ENCODE results near the gene PRKCZ. TPM values are rescaled to one million over a fixed set of nuclear protein-coding genes. Genes with fewer than 3 reads are reported as not detected.

The PRKCZ gene
- total and polyA plus RNA-seq, 4 experiments from 2014 or later: 13.5 to 40.7 (median 23.0) TPM

DNA sequence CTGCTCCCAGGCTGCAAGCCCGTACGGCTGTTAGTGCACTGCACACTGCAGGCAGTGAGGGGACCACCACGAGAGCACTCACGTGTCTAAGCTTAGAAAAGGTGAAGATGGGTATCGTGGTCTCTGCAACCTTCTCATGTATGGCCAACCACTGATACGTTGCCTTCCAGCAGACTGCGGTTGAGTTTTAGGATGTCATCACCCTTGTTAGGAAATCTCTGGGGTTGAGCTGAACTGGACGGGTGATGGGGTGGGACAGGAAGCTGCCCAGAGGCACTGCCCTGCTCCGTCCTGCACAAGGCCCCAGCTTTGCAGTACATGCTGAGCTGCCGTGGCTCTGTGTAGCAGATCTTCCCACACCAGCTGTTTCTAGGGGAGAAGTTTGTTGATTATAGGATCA lies 101.0 kb downstream of the PRKCZ start:
- no peak for DNase-seq
- Mint-ChIP-seq H3K27ac (peak overlapping the region in 2 of 7 donors; percentile 30 to 73), H3K36me3 (peaks cover 22 to 23% of the 10 kb centered on the region in 2 donors), H3K27me3 (no peaks in the 10 kb centered on the region), H3K4me1 (peaks cover 8 to 23% (median 17%) of the 10 kb centered on the region in 4 donors), H3K9me3 (peaks cover 0 to 3% (median 0%) of the 10 kb centered on the region in 8 donors), H3K4me3 (peak overlapping the region in 2 of 8 donors; percentile 23 to 46)
- no peaks in the 10 kb centered on the region for H3K36me3 ChIP-seq (ENCODE audit: insufficient read depth, low read length)
- no peaks in the 10 kb centered on the region for H3K27me3 ChIP-seq (ENCODE audit: insufficient read depth, low read length)
- ChIA-PET CTCF (ENCODE audit: partially characterized antibody) (interaction anchor here (0.7 to 3.8 kb wide), 4 partner anchors 12 to 106 kb away, joined by 3 to 31 read pairs (median 15); partner anchors contain the start of gene FAAP20), POLR2A (ENCODE audit: partially characterized antibody) (no interaction called here)
- peaks cover 40% of the 10 kb centered on the region for H3K4me1 ChIP-seq (ENCODE audit: insufficient read depth, low read length)
- intact Hi-C loops (cut with micrococcal nuclease): no loop called here
- no peak overlapping the region for H3K4me3 ChIP-seq (ENCODE audit: low read length in 2 of 2)
- H3K27ac ChIP-seq (ENCODE audit: low read depth, low read length): no peak overlapping the region
- H3K9me3 ChIP-seq (ENCODE audit: control insufficient read depth in 1 of 2, low read length in 2 of 2): no peaks in the 10 kb centered on the region

DNA sequence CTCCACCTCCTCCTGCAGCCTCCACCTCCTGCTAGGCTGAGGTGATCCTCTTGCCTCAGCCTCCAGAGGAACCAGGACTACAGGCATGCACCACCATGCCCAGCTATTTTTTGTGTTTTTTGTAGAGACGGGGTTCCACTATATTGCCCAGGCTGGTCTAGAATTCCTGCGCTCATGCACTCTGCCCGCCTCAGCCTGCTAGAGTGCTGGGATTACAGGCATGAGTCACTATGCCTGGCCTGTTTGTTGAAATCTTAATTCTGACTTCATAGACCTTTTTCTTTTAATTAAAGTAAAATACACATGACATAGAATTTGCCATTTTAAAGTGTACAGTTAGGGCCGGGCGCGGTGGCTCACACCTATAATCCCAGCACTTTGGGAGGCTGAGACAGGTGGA lies 101.7 kb downstream of the PRKCZ start:
- peaks cover 23 to 28% of the 10 kb centered on the region in 2 donors for H3K36me3 Mint-ChIP-seq
- H3K4me1 Mint-ChIP-seq: peaks cover 8 to 23% (median 17%) of the 10 kb centered on the region in 4 donors
- peaks cover 0 to 3% (median 0%) of the 10 kb centered on the region in 8 donors for H3K9me3 Mint-ChIP-seq
- no peak overlapping the region for H3K27ac ChIP-seq (ENCODE audit: low read depth, low read length)
- intact Hi-C loops (cut with micrococcal nuclease): no loop called here
- POLR2A ChIA-PET (ENCODE audit: partially characterized antibody): no interaction called here
- H3K4me3 Mint-ChIP-seq: no peak overlapping the region
- no peak overlapping the region for H3K4me3 ChIP-seq (ENCODE audit: low read length in 2 of 2)
- CTCF ChIA-PET (ENCODE audit: partially characterized antibody): interaction anchor here (1.2 to 3.8 kb wide), 3 partner anchors 12 to 43 kb away, joined by 3 to 31 read pairs (median 27); partner anchors contain the start of gene FAAP20
- H3K4me1 ChIP-seq (ENCODE audit: insufficient read depth, low read length): peaks cover 34% of the 10 kb centered on the region
- no peaks in the 10 kb centered on the region for H3K9me3 ChIP-seq (ENCODE audit: control insufficient read depth in 1 of 2, low read length in 2 of 2)
- H3K27me3 Mint-ChIP-seq: no peaks in the 10 kb centered on the region
- H3K27me3 ChIP-seq (ENCODE audit: insufficient read depth, low read length): no peaks in the 10 kb centered on the region
- no peak for DNase-seq
- H3K27ac Mint-ChIP-seq: no peak overlapping the region
- H3K36me3 ChIP-seq (ENCODE audit: insufficient read depth, low read length): no peaks in the 10 kb centered on the region

DNA sequence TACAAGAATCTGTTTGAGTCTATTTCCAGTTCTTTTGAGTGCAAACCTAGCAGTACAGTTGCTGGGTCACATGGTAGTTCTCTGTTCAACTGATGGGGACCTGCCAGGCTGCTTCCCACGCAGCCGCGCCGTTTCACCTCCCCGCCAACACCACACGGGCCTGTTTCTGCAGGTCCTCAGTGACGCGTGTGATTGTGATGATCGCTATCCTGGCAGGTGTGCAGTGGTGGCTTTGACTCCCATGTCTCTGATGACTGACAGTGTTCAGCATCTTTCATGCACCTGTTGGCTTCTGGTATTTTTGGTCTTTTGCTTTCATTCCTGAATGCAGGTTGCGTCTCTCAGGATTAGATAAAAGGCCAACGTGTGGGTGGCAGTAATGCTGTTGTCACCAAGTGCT lies 102.7 kb downstream of the PRKCZ start:
- H3K27me3 ChIP-seq (ENCODE audit: insufficient read depth, low read length): no peaks in the 10 kb centered on the region
- peaks cover 8 to 23% (median 17%) of the 10 kb centered on the region in 4 donors for H3K4me1 Mint-ChIP-seq
- H3K9me3 Mint-ChIP-seq: peaks cover 0 to 3% (median 0%) of the 10 kb centered on the region in 8 donors
- H3K4me3 ChIP-seq (ENCODE audit: low read length in 2 of 2): no peak overlapping the region
- H3K4me1 ChIP-seq (ENCODE audit: insufficient read depth, low read length): peaks cover 23% of the 10 kb centered on the region
- intact Hi-C loops (cut with micrococcal nuclease): no loop called here
- no peak overlapping the region for H3K27ac ChIP-seq (ENCODE audit: low read depth, low read length)
- H3K36me3 Mint-ChIP-seq: peaks cover 23 to 31% of the 10 kb centered on the region in 2 donors
- ChIA-PET CTCF (ENCODE audit: partially characterized antibody) (no interaction called here), POLR2A (ENCODE audit: partially characterized antibody) (no interaction called here)
- DNase-seq: peak in 3 of 5 donors; percentile 29 to 63 (median 36)
- H3K9me3 ChIP-seq (ENCODE audit: control insufficient read depth in 1 of 2, low read length in 2 of 2): no peaks in the 10 kb centered on the region
- peak overlapping the region in 3 of 8 donors; percentile 14 to 41 (median 27) for H3K4me3 Mint-ChIP-seq
- peak overlapping the region in 5 of 7 donors; percentile 41 to 90 (median 75) for H3K27ac Mint-ChIP-seq
- H3K36me3 ChIP-seq (ENCODE audit: insufficient read depth, low read length): no peaks in the 10 kb centered on the region
- no peaks in the 10 kb centered on the region for H3K27me3 Mint-ChIP-seq

DNA sequence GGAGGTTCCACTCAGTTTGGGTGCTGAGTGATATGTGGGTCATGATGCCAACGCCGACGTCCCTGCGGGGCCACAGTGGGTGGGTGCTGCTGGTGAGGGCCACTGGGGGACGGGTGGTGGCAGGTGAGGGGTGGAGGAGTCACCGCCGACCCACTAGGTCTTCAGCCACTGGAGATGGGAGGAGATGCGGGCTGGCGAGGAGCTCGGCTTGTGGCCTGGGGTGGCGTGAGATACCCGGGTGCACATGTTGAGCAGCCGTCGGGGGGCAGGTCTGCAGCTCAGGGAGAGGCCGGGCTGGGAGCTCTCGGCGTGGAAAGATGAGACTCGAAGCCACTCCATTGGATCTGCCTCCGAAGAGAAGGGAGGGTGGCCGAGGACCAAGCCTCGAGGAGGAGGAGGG lies 103.8 kb downstream of the PRKCZ start:
- no peaks in the 10 kb centered on the region for H3K9me3 ChIP-seq (ENCODE audit: control insufficient read depth in 1 of 2, low read length in 2 of 2)
- peaks cover 0 to 3% (median 0%) of the 10 kb centered on the region in 8 donors for H3K9me3 Mint-ChIP-seq
- H3K27me3 Mint-ChIP-seq: no peaks in the 10 kb centered on the region
- POLR2A ChIA-PET (ENCODE audit: partially characterized antibody): no interaction called here
- no peak overlapping the region for H3K4me3 Mint-ChIP-seq
- H3K4me1 ChIP-seq (ENCODE audit: insufficient read depth, low read length): peaks cover 14% of the 10 kb centered on the region
- no peak for DNase-seq
- H3K27me3 ChIP-seq (ENCODE audit: insufficient read depth, low read length): no peaks in the 10 kb centered on the region
- no peak overlapping the region for H3K27ac ChIP-seq (ENCODE audit: low read depth, low read length)
- peaks cover 28 to 38% of the 10 kb centered on the region in 2 donors for H3K36me3 Mint-ChIP-seq
- H3K27ac Mint-ChIP-seq: peak overlapping the region in 1 of 7 donors; percentile 7
- intact Hi-C loops (cut with micrococcal nuclease): no loop called here
- H3K4me3 ChIP-seq (ENCODE audit: low read length in 2 of 2): no peak overlapping the region
- H3K4me1 Mint-ChIP-seq: peaks cover 8 to 23% (median 17%) of the 10 kb centered on the region in 4 donors
- CTCF ChIA-PET (ENCODE audit: partially characterized antibody): interaction anchor here (1.1 kb wide), 1 partner anchor 18 kb away, joined by 3 read pairs; no protein-coding TSS in a partner anchor
- H3K36me3 ChIP-seq (ENCODE audit: insufficient read depth, low read length): no peaks in the 10 kb centered on the region

DNA sequence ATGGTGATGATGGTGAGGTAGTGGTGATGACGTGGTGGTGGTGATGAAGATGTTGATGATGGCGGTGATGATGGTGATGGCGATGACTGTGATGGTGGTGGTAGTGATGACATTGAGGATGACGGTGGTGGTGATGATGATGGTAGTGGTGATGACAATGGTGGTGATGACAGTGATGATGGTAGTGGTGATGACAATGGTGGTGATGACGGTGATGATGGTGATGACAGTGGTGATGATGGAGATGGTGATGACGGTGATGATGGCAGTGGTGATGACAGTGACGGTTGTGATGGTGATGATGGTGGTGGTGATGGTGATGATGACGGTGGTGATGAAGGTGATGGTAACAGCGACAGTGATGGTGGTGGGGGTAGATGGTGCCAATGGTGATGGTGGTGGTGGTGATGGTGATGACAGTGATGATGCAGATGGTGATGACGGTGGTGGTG lies 105.0 kb downstream of the PRKCZ start:
- H3K4me1 Mint-ChIP-seq: peaks cover 8 to 23% (median 17%) of the 10 kb centered on the region in 4 donors
- H3K27ac Mint-ChIP-seq: no peak overlapping the region
- no peaks in the 10 kb centered on the region for H3K9me3 ChIP-seq (ENCODE audit: control insufficient read depth in 1 of 2, low read length in 2 of 2)
- intact Hi-C loops (cut with micrococcal nuclease): no loop called here
- H3K36me3 Mint-ChIP-seq: peaks cover 32 to 44% of the 10 kb centered on the region in 2 donors
- ChIA-PET POLR2A (ENCODE audit: partially characterized antibody) (no interaction called here), CTCF (ENCODE audit: partially characterized antibody) (interaction anchor here (1.1 kb wide), 1 partner anchor 16 kb away, joined by 3 read pairs; no protein-coding TSS in a partner anchor)
- peaks cover 7% of the 10 kb centered on the region for H3K4me1 ChIP-seq (ENCODE audit: insufficient read depth, low read length)
- H3K36me3 ChIP-seq (ENCODE audit: insufficient read depth, low read length): no peaks in the 10 kb centered on the region
- H3K4me3 ChIP-seq (ENCODE audit: low read length in 2 of 2): no peak overlapping the region
- peak in 1 of 5 donors; percentile 1 for DNase-seq
- H3K4me3 Mint-ChIP-seq: no peak overlapping the region
- H3K9me3 Mint-ChIP-seq: peaks cover 0 to 3% (median 0%) of the 10 kb centered on the region in 8 donors
- no peak overlapping the region for H3K27ac ChIP-seq (ENCODE audit: low read depth, low read length)
- no peaks in the 10 kb centered on the region for H3K27me3 Mint-ChIP-seq
- H3K27me3 ChIP-seq (ENCODE audit: insufficient read depth, low read length): no peaks in the 10 kb centered on the region

DNA sequence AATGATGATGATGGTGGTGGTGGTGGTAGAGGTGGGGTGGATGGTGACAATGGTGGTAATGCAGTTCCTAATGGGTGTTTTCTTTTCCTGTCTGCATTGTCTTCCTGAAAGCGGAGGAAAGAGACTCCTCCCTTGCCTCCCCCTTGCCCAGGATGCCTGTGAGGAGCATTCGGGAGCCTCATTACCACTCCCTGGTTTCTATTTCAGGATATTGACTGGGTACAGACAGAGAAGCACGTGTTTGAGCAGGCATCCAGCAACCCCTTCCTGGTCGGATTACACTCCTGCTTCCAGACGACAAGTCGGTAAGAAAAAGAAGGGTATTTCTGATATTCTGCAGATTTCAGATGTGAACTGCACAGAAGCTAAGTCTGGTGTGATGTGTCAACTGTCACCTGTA lies 105.6 kb downstream of the PRKCZ start:
- H3K27me3 Mint-ChIP-seq: no peaks in the 10 kb centered on the region
- H3K27ac Mint-ChIP-seq: no peak overlapping the region
- Histone ChIP-seq H3K27ac (ENCODE audit: low read depth, low read length) (no peak overlapping the region), H3K4me3 (ENCODE audit: low read length in 2 of 2) (no peak overlapping the region), H3K4me1 (ENCODE audit: insufficient read depth, low read length) (peaks cover 7% of the 10 kb centered on the region), H3K36me3 (ENCODE audit: insufficient read depth, low read length) (no peaks in the 10 kb centered on the region), H3K27me3 (ENCODE audit: insufficient read depth, low read length) (no peaks in the 10 kb centered on the region), H3K9me3 (ENCODE audit: control insufficient read depth in 1 of 2, low read length in 2 of 2) (no peaks in the 10 kb centered on the region)
- intact Hi-C loops (cut with micrococcal nuclease): no loop called here
- peaks cover 0 to 3% (median 0%) of the 10 kb centered on the region in 8 donors for H3K9me3 Mint-ChIP-seq
- H3K36me3 Mint-ChIP-seq: peaks cover 30 to 41% of the 10 kb centered on the region in 2 donors
- H3K4me3 Mint-ChIP-seq: no peak overlapping the region
- ChIA-PET POLR2A (ENCODE audit: partially characterized antibody) (no interaction called here), CTCF (ENCODE audit: partially characterized antibody) (interaction anchor here (2.8 kb wide), 1 partner anchor 18 kb away, joined by 8 read pairs; no protein-coding TSS in a partner anchor)
- peaks cover 8 to 18% (median 14%) of the 10 kb centered on the region in 4 donors for H3K4me1 Mint-ChIP-seq
- peak in 1 of 5 donors; percentile 5 for DNase-seq

DNA sequence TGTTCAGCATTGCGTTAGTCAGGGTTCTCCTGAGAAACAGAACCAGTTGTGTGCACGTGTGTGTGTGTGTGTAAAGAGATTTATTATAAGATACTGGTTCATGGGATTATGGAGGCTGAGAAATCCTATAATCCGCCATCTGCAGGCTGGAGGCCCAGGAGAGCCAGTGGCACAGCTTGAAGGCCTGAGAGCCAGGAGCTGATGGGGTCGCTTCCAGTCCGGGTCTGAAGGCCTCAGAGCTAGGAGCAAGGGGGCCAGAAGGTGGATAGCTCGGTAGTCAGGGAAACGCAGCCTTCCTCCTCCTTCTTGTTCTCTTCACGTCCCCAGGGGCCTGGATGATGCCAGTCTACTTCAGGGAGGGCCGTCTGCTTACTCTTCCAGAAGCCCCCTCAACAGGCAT lies 106.7 kb downstream of the PRKCZ start:
- H3K27me3 Mint-ChIP-seq: no peaks in the 10 kb centered on the region
- no peaks in the 10 kb centered on the region for H3K9me3 ChIP-seq (ENCODE audit: control insufficient read depth in 1 of 2, low read length in 2 of 2)
- H3K27me3 ChIP-seq (ENCODE audit: insufficient read depth, low read length): no peaks in the 10 kb centered on the region
- CTCF ChIA-PET (ENCODE audit: partially characterized antibody): interaction anchor here (0.7 to 2.8 kb wide), 2 partner anchors 17 to 770 kb away, joined by 3 to 8 read pairs; no protein-coding TSS in a partner anchor
- no peak overlapping the region for H3K27ac ChIP-seq (ENCODE audit: low read depth, low read length)
- H3K27ac Mint-ChIP-seq: peak overlapping the region in 1 of 7 donors; percentile 79
- intact Hi-C loops (cut with micrococcal nuclease): no loop called here
- no peak overlapping the region for H3K4me3 Mint-ChIP-seq
- H3K9me3 Mint-ChIP-seq: peaks cover 0 to 3% (median 0%) of the 10 kb centered on the region in 8 donors
- peaks cover 29 to 39% of the 10 kb centered on the region in 2 donors for H3K36me3 Mint-ChIP-seq
- no peaks in the 10 kb centered on the region for H3K36me3 ChIP-seq (ENCODE audit: insufficient read depth, low read length)
- peaks cover 6 to 14% (median 7%) of the 10 kb centered on the region in 4 donors for H3K4me1 Mint-ChIP-seq
- DNase-seq: peak in 1 of 5 donors; percentile 37
- H3K4me3 ChIP-seq (ENCODE audit: low read length in 2 of 2): no peak overlapping the region
- H3K4me1 ChIP-seq (ENCODE audit: insufficient read depth, low read length): peaks cover 7% of the 10 kb centered on the region
- POLR2A ChIA-PET (ENCODE audit: partially characterized antibody): interaction anchor here (1.1 kb wide), 1 partner anchor 8 kb away, joined by 3 read pairs; no protein-coding TSS in a partner anchor

All from CD4-positive, alpha-beta memory T cell (primary cell).